GM18951 (cell line): ENCODE measurements around the gene IGSF8.
"Not testable (repeated sequence)": the region's sequence is repeated elsewhere in the genome, so short reads cannot be mapped to it uniquely, and the experiment has no call there.

Source experiments
- POLR2A ChIP-seq: IDR thresholded peaks from 4 replicates; pipeline ENCODE4 v1.6.1; 2011; ENCODE audit warnings: mild to moderate bottlenecking; ENCODE audit not compliant: insufficient read length, insufficient read depth; ENCODE audit errors: extremely low read depth
- in situ Hi-C: fragments of 300-500 bp; cut with MboI; formaldehyde crosslinking; loops from one replicate; pipeline ENCODE4 v1.12.0; 2022; ENCODE audit warnings: low sequenced_read_pairs, mixed read lengths, inconsistent platforms; ENCODE audit not compliant: unreplicated experiment

IGSF8 gene

GRCh38 chr1:160056648-160057169 is 41.7 kb downstream of the IGSF8 start:
- in situ Hi-C loops: no loop called here
- TF ChIP-seq POLR2A: no peak

- TF ChIP-seq POLR2A: no peak
- in situ Hi-C loops: no loop called here
Measured at GRCh38 chr1:160053548-160054365, 44.7 kb downstream of the IGSF8 start.

GRCh38 chr1:160052936-160053335 is 45.5 kb downstream of the IGSF8 start:
- in situ Hi-C loops: no loop called here
- no peak for TF ChIP-seq POLR2A

GRCh38 chr1:160050619-160051018 is 47.8 kb downstream of the IGSF8 start:
- no peak for TF ChIP-seq POLR2A
- in situ Hi-C loops: no loop called here

- in situ Hi-C loops: not testable (repeated sequence)
Measured at GRCh38 chr1:160050182-160050581, 48.2 kb downstream of the IGSF8 start.

- in situ Hi-C loops: no loop called here
- TF ChIP-seq POLR2A: no peak
Measured at GRCh38 chr1:160049101-160049500, 49.3 kb downstream of the IGSF8 start.

- in situ Hi-C loops: no loop called here
- no peak for TF ChIP-seq POLR2A
Measured at GRCh38 chr1:160048335-160048734, 50.1 kb downstream of the IGSF8 start.

- TF ChIP-seq POLR2A: no peak
Measured at GRCh38 chr1:160047111-160047991, 51.1 kb downstream of the IGSF8 start.

GRCh38 chr1:160046494-160047110 is 51.8 kb downstream of the IGSF8 start:
- no peak for TF ChIP-seq POLR2A
- in situ Hi-C loops: no loop called here

More at GRCh38 chr1:160047111-160047991, 51.1 kb downstream of the IGSF8 start:
- in situ Hi-C loops: no loop called here

- in situ Hi-C loops: no loop called here
Measured at GRCh38 chr1:160045653-160046052, 52.8 kb downstream of the IGSF8 start.

GRCh38 chr1:160043543-160043942 is 54.9 kb downstream of the IGSF8 start:
- in situ Hi-C loops: no loop called here
- TF ChIP-seq POLR2A: no peak

More at GRCh38 chr1:160045653-160046052, 52.8 kb downstream of the IGSF8 start:
- TF ChIP-seq POLR2A: no peak
